Lung microvascular endothelial cell (primary cell): ENCODE measurements around the gene CABLES2. TPM values are rescaled to one million over a fixed set of nuclear protein-coding genes. Genes with fewer than 3 reads are reported as not detected.

Experiments used
- DNase-seq, 2 donors: peaks; one replicate each; pipeline versions ENCODE4 v3.0.0 to v3.0.0-alpha.2; 2010; ENCODE audit warnings: low read depth in 2 of 2
- total RNA-seq: library from RNA; depleted of rRNA; stranded (reverse); fragments of >200 nt; gene quantifications from 2 replicates; pipeline ENCODE4 v1.2.1, GENCODE V29; 2014

CABLES2 gene
- total RNA-seq, 1 donor from 2014 or later = 0.40 TPM

DNA sequence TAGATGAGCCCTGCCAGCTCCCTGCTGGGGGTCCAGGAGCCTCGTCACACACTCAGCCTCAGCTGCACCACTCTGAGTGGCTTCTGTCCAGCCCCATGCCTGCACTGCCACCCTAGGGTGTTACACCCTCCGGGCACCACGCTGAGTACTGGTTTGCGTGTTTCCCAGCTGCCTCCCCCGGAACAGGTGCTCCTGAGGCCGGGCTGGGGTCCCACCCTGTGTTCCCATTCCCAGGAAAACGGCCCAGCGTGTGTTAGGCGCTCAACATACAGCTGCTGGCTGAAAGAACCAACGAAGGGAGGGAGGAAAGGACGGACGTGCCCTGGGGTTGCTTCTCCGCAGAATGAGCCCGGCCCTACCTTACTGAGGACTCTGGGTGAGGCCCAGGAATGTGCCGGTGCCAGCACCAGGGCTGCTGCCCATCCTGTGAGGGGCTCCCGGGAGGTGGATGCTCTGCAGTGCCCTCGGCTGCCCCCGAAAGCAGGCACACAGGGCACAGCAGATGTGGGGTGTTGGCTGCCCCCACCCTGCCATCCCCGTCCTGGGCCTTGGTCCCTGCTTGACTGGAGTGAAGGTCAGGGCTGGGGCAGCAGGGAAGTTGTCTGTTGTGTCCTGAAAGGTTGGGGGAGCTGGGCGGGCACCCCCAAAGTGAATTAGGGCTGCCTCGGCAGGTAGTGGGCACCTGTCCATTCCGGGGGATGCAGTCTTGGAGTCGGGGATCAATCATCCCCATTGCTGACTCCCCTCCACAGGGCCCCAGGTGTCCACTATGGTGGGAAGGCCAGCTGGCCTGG lies 56.3 kb downstream of the CABLES2 start:
- no peak for DNase-seq

- no peak for DNase-seq
These were observed 56.9 kb downstream of the CABLES2 start for GRCh38 chr20:62350098-62350628.

GRCh38 chr20:62349556-62350097 lies 57.5 kb downstream of the CABLES2 start:
- no peak for DNase-seq

GRCh38 chr20:62348604-62349003 lies 58.5 kb downstream of the CABLES2 start:
- no peak for DNase-seq

DNA sequence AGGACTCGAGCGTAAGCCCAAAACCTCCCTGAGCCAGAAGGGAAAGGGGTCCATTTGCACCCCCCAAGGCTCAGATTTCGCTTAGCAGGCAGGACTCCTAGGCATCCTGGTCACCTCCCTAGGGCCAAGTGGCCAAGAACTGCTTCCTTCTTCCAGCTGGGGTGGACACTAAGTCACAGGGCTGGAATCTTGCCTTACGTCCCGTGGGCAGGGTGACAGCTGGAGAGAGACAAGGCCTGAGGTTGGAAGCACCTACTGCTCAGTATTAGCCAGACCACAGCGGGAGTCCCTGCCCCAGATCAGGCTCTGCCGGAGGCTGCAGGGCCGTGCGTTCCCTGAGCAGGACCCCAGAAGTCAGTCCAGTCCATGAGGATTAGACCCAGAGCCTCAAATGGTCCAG lies 59.6 kb downstream of the CABLES2 start:
- DNase-seq = no peak

- no peak for DNase-seq
These were observed 60.0 kb downstream of the CABLES2 start for GRCh38 chr20:62347151-62347404.

GRCh38 chr20:62346398-62347150 lies 60.5 kb downstream of the CABLES2 start:
- no peak for DNase-seq

DNA sequence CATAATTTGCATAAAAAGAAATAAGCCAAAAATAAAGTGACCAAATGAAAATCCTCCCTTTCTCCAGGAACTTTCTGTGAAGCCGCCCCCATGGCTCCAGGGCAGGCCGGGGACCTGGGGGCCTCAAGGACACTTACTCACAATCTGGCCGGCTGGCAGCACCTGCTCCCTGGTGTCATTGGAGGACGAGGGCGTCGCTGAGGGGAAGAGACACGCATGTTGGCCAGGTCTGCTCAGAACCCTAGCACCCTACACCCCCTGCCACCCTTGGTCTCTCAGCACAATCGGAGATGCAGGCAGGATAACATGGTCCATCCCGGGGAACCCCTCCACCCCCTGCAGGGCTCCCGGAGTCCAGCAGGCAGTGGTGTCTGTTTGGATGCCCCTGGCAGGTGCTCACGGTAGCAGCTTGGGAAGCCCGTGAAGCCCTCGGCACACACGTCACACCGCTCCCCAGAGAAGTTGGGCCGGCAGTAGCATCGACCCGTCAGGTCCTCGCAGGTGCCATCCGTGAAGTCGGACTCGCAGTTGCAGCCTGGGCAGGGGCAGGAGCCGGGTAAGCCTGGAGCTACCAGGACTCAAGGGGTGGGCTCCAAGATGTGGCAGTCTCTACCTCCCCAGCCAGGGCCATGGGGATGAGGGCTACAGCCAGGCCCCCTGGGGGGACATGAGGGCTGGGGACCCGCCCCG lies 61.3 kb downstream of the CABLES2 start:
- DNase-seq = no peak

DNA sequence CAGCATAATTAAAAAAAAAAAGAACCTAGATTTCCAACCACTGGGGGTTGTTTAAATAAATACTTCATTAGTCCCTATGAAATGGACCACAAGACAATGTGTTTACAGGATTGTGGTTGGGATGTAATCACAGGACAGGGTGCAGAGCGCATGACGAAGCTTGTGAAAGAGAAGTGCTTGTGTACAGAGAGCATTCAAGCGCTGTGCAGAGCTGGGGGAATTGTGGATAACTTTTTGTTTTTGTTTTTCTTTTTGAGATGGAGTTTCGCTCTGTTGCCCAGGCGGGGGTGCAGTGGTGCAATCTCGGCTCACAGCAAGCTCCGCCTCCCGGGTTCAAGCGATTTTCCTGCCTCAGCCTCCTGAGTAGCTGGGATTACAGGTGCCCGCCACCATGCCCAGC lies 62.3 kb downstream of the CABLES2 start:
- no peak for DNase-seq

- DNase-seq = no peak
These were observed 63.0 kb downstream of the CABLES2 start for GRCh38 chr20:62344092-62344491.

- no peak for DNase-seq
These were observed 64.2 kb downstream of the CABLES2 start for GRCh38 chr20:62342910-62343309.

- DNase-seq = no peak
These were observed 67.4 kb downstream of the CABLES2 start for GRCh38 chr20:62339647-62340062.

Other genes starting within 250 kb of the CABLES2 start
- gene MTG2, start 224.3 kb downstream of the CABLES2 start, total RNA-seq = 7.4 and 10.9 TPM in 2 replicates
- gene HRH3, start 187.0 kb downstream of the CABLES2 start, total RNA-seq = not detected in 2 replicates
- 18.7 and 34.9 TPM in 2 replicates for gene OSBPL2, start 168.8 kb downstream of the CABLES2 start, total RNA-seq
- 69.4 and 77.6 TPM in 2 replicates for gene ADRM1, start 104.3 kb downstream of the CABLES2 start, total RNA-seq
- 5.4 and 14.2 TPM in 2 replicates for gene LAMA5, start 40.0 kb downstream of the CABLES2 start, total RNA-seq
- gene RPS21, start 20.2 kb downstream of the CABLES2 start, total RNA-seq = 960 and 1,048 TPM in 2 replicates
- not detected in 2 replicates for gene RBBP8NL, start 20.3 kb upstream of the CABLES2 start, total RNA-seq
- gene GATA5, start 68.7 kb upstream of the CABLES2 start, total RNA-seq = not detected in 2 replicates
- gene SLCO4A1, start 235.2 kb upstream of the CABLES2 start, total RNA-seq = 0.60 and 0.65 TPM in 2 replicates